SJCRH30 (cell line): ENCODE data around the gene FRY. TPM values are rescaled to one million over a fixed set of nuclear protein-coding genes. Genes with fewer than 3 reads are reported as not detected.
A peak's percentile ranks its signal among the peaks of the same experiment; 100 is the strongest.

ENCODE experiments used
- DNase-seq, 2 experiments: peaks; one replicate each; pipeline ENCODE4 v3.0.0-alpha.2; 2015 to 2020
- H3K27ac ChIP-seq: fragments of 250-450 bp; sonication (Bioruptor Pico); 2 replicates; pipeline ENCODE4 v1.5.1; 2020; ENCODE audit warnings: mild to moderate bottlenecking, moderate library complexity
- H3K27me3 ChIP-seq: fragments of 250-450 bp; sonication (Bioruptor Pico); 2 replicates; pipeline ENCODE4 v1.5.1; 2020; ENCODE audit warnings: mild to moderate bottlenecking, moderate library complexity
- H3K36me3 ChIP-seq: fragments of 250-450 bp; sonication (Bioruptor Pico); 2 replicates; pipeline ENCODE4 v1.5.1; 2020; ENCODE audit warnings: mild to moderate bottlenecking, moderate library complexity
- H3K4me1 ChIP-seq: fragments of 250-450 bp; sonication (Bioruptor Pico); 2 replicates; pipeline ENCODE4 v1.5.1; 2020; ENCODE audit warnings: mild to moderate bottlenecking, moderate library complexity
- H3K4me3 ChIP-seq: fragments of 250-450 bp; sonication (Bioruptor Pico); 2 replicates; pipeline ENCODE4 v1.5.1; 2020; ENCODE audit warnings: mild to moderate bottlenecking, moderate library complexity
- H3K9me3 ChIP-seq: fragments of 250-450 bp; sonication (Bioruptor Pico); replicated peaks from 2 replicates; pipeline ENCODE4 v1.5.1; 2020; ENCODE audit warnings: mild to moderate bottlenecking, moderate library complexity
- total RNA-seq: library from RNA; depleted of rRNA; stranded (reverse); fragments of >200 nt; shearing (Covaris generic); gene quantifications from 2 replicates; pipeline ENCODE4 v1.2.3, GENCODE V29; 2014

Gene FRY
- total RNA-seq, 1 experiment from 2014 or later: 3.0 TPM

DNA sequence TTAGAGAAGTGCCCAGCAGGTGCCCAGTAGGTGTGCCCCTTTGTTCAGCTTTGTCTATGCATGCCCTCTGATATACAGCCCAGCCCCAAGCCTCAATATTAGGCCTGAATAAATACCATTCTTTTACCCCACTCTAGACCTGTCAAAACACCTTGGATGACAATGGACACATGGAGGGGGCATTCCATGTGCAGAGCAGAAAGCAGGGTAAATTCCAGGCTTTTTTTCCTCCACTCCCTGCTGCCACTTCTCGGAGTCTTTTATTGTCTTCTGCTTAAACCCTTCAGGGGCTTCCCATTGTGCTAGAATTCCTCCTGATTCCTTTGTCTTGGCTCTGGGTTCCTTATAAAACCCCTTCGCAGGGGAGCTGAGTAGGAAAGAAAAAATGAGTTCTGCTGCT lies 5.8 kb upstream of the FRY start:
- Histone ChIP-seq H3K36me3 (no peaks in the 10 kb centered on the region), H3K27me3 (no peaks in the 10 kb centered on the region), H3K27ac (no peak overlapping the region), H3K9me3 (no peaks in the 10 kb centered on the region), H3K4me3 (no peak overlapping the region), H3K4me1 (peaks cover 15% of the 10 kb centered on the region)
- no peak for DNase-seq

DNA sequence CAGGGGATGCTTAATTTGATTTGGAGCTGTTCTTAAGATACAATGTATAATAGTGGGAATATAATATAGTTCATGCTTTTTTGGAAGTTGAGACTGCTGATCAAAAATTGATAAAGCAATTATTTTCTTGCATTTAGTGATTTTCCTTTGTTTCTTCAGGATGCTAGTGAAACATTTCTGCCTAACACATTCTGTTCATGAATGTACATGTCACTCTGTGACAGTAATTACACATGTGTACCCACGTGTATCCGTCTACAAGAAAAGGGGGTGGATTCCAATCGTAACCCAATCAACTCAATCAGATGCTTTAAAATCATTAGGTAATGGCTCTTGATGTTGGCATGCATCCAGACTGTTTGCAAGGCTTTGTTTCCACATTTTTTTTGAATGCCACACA lies 5.0 kb upstream of the FRY start:
- no peak overlapping the region for H3K4me3 ChIP-seq
- no peak overlapping the region for H3K27ac ChIP-seq
- DNase-seq: no peak
- H3K27me3 ChIP-seq: no peaks in the 10 kb centered on the region
- no peaks in the 10 kb centered on the region for H3K36me3 ChIP-seq
- H3K4me1 ChIP-seq: peaks cover 12% of the 10 kb centered on the region
- no peaks in the 10 kb centered on the region for H3K9me3 ChIP-seq

DNA sequence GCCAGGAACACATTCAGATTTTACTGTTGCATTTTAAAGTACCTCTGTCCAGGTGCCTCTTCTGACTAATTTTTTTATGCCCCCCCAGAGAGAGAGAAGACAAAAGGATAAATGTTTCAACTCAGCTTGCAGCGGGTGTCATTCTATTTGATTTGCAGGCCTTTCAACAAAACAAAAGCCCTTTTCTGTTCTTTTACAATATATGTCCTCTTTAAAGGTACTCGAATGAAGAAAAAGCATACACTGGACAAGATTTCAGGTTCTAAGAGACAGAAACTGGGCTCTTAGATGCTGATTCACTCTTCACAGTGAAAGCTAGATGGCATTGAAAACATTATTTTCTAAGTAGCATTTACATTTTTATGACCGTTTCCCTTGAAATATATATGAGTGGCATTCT lies 2.9 kb upstream of the FRY start:
- DNase-seq: no peak
- Histone ChIP-seq H3K4me1 (no peaks in the 10 kb centered on the region), H3K9me3 (no peaks in the 10 kb centered on the region)

DNA sequence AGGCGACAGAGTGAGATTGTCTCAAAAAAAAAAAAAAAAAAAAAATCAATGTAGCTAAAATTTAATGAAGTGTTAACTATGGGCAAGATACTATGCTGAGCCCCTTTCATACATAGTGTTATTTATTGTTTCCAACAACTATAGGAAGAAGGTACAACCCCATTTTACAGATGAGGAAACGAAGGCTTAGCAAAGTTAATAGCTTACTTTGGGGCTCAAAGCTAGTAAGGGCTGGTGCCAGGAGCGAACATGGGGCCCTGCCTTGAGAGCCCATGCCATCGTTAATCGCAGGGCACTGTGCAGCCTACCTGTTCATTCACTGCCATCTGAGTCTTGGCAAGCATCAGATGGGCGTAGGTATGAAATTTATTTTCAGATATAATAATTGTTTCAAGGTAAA lies 1.9 kb upstream of the FRY start:
- no peak overlapping the region for H3K4me3 ChIP-seq
- no peak overlapping the region for H3K27ac ChIP-seq
- no peak for DNase-seq

More for the DNA sequence above, 2.9 kb upstream of the FRY start:
- Histone ChIP-seq H3K4me3 (no peak overlapping the region), H3K27me3 (no peaks in the 10 kb centered on the region), H3K36me3 (no peaks in the 10 kb centered on the region), H3K27ac (no peak overlapping the region)

DNA sequence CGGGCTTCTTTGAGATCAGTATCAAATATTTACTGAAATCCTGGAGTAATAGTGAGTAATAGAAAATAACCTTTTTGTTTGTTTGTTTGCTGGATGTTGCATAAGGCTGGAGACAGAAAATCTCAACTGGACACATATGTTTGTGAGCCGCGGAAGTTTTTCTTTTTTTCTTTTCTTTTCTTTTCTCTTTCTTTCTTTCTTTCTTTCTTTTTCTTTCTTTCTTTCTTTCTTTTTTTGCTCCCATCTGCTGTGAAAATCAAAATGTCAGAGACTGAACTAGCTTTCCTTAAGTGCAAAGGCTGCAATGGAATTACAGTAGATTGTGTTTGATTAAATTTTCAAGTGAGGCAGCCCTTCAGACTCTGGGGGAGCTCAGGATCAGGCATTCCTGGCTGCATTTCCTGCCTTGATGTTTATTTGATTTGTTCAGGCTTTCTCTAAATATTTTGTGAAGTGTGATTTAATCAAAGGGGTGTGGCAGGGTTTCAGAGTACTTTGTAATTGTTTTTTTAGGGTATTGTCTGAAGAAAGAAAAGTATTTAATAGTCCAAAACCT lies 319 bp downstream of the FRY start:
- H3K9me3 ChIP-seq: no peaks in the 10 kb centered on the region
- peak overlapping the region; percentile 67 for H3K4me3 ChIP-seq
- H3K4me1 ChIP-seq: peaks cover 4% of the 10 kb centered on the region
- DNase-seq: no peak
- H3K27ac ChIP-seq: no peak overlapping the region
- H3K36me3 ChIP-seq: no peaks in the 10 kb centered on the region
- no peaks in the 10 kb centered on the region for H3K27me3 ChIP-seq

More for the DNA sequence above, 1.9 kb upstream of the FRY start:
- Histone ChIP-seq H3K27me3 (no peaks in the 10 kb centered on the region), H3K36me3 (no peaks in the 10 kb centered on the region), H3K9me3 (no peaks in the 10 kb centered on the region), H3K4me1 (no peaks in the 10 kb centered on the region)

DNA sequence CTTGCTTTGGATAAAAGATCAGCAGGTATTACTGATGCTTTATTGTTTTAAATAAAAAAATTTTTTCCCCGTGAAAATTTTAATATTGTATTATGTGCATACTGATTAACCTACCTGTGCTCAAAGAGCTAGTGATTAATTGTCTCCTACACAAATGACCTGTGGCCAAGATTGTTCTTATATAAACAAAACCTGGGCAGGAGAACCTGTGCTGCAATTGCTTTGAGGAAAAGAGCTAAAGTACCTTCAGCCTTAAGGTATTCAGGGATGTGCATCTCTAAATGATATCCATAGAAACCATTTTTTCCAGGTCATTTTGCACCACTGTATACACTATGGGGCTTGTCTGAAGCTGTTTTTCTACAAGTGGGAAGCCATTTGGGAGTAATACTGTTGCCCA lies 1.2 kb downstream of the FRY start:
- DNase-seq: no peak
- H3K4me3 ChIP-seq: no peak overlapping the region
- no peak overlapping the region for H3K27ac ChIP-seq
- no peaks in the 10 kb centered on the region for H3K27me3 ChIP-seq
- H3K4me1 ChIP-seq: peaks cover 13% of the 10 kb centered on the region
- H3K36me3 ChIP-seq: no peaks in the 10 kb centered on the region
- H3K9me3 ChIP-seq: no peaks in the 10 kb centered on the region

DNA sequence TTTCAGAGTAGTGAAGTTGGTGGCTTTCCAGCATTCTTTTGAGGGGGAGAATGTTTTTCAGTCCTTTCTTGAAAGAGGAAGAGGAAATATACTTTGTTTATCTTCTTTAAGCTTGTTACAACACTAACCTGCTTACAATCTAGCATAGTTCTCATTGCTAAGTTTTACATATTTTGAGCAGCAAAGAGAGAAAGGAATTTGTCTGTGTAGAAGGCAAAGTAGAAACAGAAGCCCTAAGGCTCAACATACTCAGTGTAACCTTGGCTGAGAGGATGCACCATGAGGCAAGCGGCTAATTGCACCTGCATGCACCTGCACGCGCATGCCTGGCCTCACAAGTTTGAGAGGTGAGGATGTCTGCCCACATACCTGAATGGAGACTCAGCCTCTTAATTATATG lies 2.2 kb downstream of the FRY start:
- Histone ChIP-seq H3K36me3 (no peaks in the 10 kb centered on the region), H3K27me3 (no peaks in the 10 kb centered on the region), H3K4me1 (peaks cover 18% of the 10 kb centered on the region), H3K9me3 (no peaks in the 10 kb centered on the region), H3K27ac (no peak overlapping the region), H3K4me3 (no peak overlapping the region)
- no peak for DNase-seq

DNA sequence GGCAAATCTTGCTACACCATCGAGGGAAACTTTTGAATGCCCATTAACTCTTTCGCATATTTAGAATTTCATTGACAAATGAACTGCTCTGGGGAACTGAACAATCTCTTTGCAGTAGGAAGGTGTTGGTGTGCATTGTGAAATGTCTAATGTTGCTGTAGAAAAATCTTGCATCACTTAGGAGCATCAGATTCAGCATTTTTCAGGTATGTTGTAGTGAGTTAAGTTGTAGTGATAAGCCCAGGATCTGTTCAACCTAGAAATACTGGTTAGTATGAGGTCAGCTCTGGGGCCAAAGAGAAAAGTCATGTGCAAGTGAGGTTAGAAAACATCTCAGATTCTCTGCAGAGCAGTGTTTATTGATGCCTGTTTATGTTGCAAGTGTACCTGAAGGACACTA lies 4.1 kb downstream of the FRY start:
- Histone ChIP-seq H3K27me3 (no peaks in the 10 kb centered on the region), H3K36me3 (no peaks in the 10 kb centered on the region), H3K9me3 (no peaks in the 10 kb centered on the region), H3K4me3 (no peak overlapping the region), H3K27ac (no peak overlapping the region), H3K4me1 (peaks cover 19% of the 10 kb centered on the region)
- DNase-seq: no peak

DNA sequence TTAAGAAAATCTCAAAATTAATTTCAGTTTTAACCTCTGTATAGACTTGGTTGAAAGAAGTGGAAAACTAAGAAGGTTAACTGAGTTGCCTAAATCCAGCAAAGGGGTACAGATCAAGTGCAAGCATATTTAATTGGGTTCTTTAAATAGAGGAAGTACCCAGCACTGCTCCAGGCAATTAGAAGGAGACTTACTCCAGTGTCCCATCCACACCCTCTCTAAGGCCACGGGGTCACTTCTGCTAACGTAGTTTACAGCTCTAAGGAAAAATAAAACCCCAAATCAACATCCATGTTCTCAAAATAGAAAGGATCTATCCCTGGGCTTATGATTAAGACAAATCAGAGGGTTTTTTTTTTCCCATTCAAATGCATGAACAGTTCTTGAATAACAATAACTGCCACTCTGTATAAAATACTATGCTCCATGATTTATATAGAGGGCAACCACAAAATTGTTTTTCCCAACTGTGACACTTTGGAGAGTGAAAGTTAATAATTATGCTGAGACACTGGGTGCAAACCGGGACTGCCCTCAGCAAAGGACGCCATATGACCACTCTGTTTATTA lies 4.6 kb downstream of the FRY start:
- no peaks in the 10 kb centered on the region for H3K27me3 ChIP-seq
- no peak overlapping the region for H3K27ac ChIP-seq
- DNase-seq: no peak
- H3K4me3 ChIP-seq: no peak overlapping the region
- peaks cover 21% of the 10 kb centered on the region for H3K4me1 ChIP-seq
- H3K36me3 ChIP-seq: no peaks in the 10 kb centered on the region
- no peaks in the 10 kb centered on the region for H3K9me3 ChIP-seq

DNA sequence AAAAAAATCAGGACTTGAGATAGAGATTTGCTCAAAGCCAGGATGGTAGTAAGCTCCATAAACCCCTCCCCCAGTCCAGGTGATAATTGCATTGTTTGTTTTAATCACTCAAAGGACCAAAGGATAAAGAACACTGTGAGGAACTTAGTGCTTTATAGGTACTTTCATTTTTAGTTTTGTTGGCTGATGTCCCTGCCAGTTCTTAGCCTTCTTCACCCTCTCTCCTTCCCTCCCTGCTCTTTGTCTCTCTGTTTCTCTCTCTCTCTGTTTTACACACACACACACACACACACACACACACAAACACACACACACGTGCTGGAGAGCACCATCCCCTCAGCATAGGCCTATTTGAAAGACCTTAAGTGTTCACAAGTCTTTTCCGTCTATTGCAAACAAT lies 5.2 kb downstream of the FRY start:
- Histone ChIP-seq H3K4me1 (peaks cover 21% of the 10 kb centered on the region), H3K36me3 (no peaks in the 10 kb centered on the region), H3K27me3 (no peaks in the 10 kb centered on the region), H3K9me3 (no peaks in the 10 kb centered on the region), H3K4me3 (no peak overlapping the region), H3K27ac (no peak overlapping the region; the same call in 1 of the 2 replicates)
- peak in 1 of 2 experiments; percentile 10 for DNase-seq

DNA sequence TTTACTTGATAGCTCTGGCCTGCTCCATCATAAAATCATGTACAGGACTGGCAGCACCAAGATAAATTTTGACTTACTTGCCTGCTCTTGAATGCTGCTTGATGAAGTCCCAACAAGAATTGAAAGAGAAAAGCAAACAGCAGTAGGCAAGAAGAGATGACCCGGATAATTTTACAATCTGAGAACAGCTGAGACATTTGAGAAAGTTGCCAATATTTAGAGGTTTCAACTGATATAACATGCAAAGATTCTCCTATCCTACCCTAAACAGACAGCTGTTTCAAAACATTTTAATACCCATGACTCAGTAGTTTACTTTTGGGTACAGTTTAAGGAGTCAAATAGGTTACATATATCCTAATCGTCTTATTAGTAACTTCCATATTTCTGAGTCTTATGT lies 5.9 kb downstream of the FRY start:
- peak overlapping the region; percentile 28 for H3K27ac ChIP-seq
- H3K4me1 ChIP-seq: peaks cover 21% of the 10 kb centered on the region
- H3K36me3 ChIP-seq: no peaks in the 10 kb centered on the region
- no peaks in the 10 kb centered on the region for H3K9me3 ChIP-seq
- DNase-seq: peak in 1 of 2 experiments; percentile 57
- no peak overlapping the region for H3K4me3 ChIP-seq
- no peaks in the 10 kb centered on the region for H3K27me3 ChIP-seq

DNA sequence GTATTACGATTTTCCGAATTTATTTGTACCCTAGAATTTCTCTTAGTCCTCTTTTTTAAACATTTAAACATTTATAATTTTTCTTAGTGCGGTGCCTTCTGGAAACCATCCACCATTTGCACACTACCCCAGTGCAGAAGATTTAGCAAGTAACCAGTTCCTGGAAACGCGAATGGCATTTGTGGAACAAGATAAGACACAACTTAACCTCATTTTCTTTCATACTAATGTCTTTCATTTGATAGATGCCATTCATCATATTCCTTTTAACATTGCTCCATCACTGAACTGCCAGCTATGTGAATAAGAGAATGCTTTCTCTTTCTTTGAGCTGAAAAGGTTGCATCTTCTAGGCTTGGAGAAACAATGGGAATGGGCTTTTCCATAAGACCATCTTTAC lies 6.8 kb downstream of the FRY start:
- no peak for DNase-seq
- H3K4me3 ChIP-seq: no peak overlapping the region
- peaks cover 21% of the 10 kb centered on the region for H3K4me1 ChIP-seq
- H3K36me3 ChIP-seq: no peaks in the 10 kb centered on the region
- H3K27me3 ChIP-seq: no peaks in the 10 kb centered on the region
- H3K9me3 ChIP-seq: no peaks in the 10 kb centered on the region
- no peak overlapping the region for H3K27ac ChIP-seq

DNA sequence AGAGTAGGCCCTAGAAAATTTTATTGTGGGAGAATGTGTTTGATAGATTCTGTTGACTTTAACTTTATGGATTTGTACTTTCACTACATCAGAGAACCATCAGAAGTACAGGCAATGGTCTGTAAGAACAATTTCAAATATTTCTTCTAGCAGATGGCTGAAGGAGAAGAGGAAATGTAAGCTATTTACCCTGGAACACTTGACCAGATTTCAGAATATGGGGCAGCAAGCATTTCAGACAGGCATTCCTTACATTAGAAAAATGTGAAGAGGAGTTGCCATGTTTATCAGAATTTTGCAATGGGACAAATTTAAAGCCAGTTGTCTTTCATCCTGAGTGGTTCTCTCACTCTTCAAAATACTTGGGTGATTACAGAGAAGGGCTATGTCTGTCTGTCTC lies 7.5 kb downstream of the FRY start:
- Histone ChIP-seq H3K4me1 (peaks cover 21% of the 10 kb centered on the region), H3K27ac (no peak overlapping the region), H3K27me3 (no peaks in the 10 kb centered on the region), H3K4me3 (no peak overlapping the region), H3K9me3 (no peaks in the 10 kb centered on the region), H3K36me3 (no peaks in the 10 kb centered on the region)
- no peak for DNase-seq

DNA sequence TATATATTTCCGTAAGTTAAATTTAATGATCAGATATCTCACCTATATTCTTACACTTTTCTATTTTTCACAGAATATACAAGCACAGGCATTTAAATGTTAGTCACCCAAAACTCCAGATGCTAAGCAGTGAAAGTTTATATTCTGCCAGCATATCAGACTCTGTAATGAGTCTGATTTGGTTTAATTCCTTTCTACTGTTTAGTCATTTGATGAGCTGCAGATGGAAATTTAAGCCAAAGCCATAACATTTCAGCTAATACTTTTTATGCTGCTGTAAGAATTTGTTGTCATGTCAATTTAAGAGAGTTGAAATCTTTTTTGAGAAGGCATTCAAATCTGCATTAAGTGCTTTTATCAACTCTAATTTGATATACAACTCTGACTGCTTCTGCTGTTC lies 8.0 kb downstream of the FRY start:
- no peak for DNase-seq
- no peaks in the 10 kb centered on the region for H3K9me3 ChIP-seq
- no peak overlapping the region for H3K27ac ChIP-seq
- peaks cover 21% of the 10 kb centered on the region for H3K4me1 ChIP-seq
- no peak overlapping the region for H3K4me3 ChIP-seq
- H3K27me3 ChIP-seq: no peaks in the 10 kb centered on the region
- no peaks in the 10 kb centered on the region for H3K36me3 ChIP-seq

DNA sequence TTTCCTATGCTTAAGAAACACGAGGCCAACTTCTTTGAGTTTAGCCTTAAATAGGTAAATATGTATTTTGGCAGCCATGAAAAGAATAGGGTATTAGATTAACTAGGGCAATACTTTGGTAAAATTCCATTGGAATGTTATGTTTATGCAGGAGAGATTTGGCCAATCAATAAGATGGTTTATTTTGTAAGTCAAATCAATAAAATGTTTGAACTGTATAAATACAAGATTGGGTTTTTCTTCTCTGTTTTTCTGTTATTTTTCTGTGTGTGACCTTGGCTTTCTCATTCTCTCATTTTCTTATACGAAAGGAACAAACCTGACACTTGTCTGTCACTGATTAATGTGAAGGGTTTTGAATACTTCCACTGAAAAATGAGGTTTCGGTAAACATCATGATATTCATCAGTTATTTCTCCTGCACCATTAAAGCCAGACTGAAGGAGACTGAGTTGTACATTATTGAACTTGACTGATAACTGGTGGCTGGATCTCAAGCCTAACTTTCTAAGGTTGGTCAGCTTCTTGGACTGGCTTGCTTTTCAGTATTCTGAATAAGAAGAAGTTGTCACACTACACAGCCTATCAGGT lies 8.6 kb downstream of the FRY start:
- DNase-seq: no peak
- no peak overlapping the region for H3K27ac ChIP-seq
- H3K4me3 ChIP-seq: no peak overlapping the region
- peaks cover 21% of the 10 kb centered on the region for H3K4me1 ChIP-seq
- H3K9me3 ChIP-seq: no peaks in the 10 kb centered on the region
- H3K36me3 ChIP-seq: no peaks in the 10 kb centered on the region
- H3K27me3 ChIP-seq: no peaks in the 10 kb centered on the region

DNA sequence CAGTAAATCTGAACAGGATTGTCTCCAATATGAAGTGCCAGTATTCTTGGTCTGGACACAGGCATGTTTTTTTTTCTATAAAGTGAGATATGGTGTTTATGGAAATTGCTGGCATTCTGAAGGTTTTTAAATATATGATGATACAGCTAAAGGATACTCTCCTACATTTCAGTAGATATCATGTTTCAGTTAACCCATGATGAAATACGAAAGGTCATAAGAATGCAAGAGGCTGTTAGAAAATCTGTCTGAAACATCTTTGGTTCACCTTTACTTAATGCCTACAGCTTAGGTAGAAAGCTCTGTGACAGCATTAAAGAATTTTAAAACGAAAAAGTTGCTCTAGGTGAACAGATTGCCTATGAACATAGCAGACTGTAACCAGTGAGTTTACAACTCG lies 9.1 kb downstream of the FRY start:
- no peaks in the 10 kb centered on the region for H3K36me3 ChIP-seq
- no peak overlapping the region for H3K27ac ChIP-seq
- H3K27me3 ChIP-seq: no peaks in the 10 kb centered on the region
- no peak overlapping the region for H3K4me3 ChIP-seq
- no peaks in the 10 kb centered on the region for H3K9me3 ChIP-seq
- H3K4me1 ChIP-seq: peaks cover 21% of the 10 kb centered on the region
- no peak for DNase-seq
